ENCODE results near the gene MMP23B. TPM values are rescaled to one million over a fixed set of nuclear protein-coding genes. Genes with fewer than 3 reads are reported as not detected.
A peak's percentile ranks its signal among the peaks of the same experiment; 100 is the strongest.

Gene MMP23B
- polyA plus RNA-seq, 2 of the 4 experiments (the other 2 are of a cell fraction), result 1.0 TPM; not detected in 1

DNA sequence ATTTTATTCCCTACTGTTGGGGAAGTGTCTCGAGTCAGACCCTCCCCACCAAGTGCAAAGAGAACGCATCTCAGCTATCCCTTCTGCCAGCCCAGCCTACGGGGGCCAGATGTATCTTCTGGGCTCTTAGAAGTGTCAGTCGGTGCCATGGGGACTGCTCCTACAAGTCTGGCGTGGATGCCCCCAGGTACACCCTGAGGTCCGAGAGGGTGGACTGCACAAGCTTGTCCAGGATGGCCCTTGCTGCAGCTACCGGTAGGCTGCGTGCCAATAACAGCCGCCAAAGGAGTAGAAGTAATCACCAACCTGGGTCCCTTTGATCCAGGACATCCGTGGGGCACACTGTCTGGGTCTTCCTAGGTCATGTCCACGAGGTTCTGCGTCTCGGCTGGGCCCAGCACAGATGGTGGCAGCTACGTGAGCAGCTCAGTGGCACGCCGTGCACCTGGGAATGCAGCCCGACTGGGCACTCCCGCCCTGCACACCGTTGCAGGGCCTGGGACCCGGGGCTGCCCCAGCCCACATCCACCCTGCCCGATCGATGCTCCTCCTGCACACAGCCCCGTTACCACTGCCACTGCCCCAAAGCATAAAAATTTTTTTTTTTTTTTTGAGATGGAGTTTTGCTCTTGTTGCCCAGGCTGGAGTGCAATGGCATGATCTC is 48.5 kb upstream of the MMP23B start:
- DNase-seq (ENCODE audit: low read depth in 1 of 2, low spot score in 1 of 2) (no peak), ATAC-seq (peak; percentile 30 to 43; a peak in 3 of 6 replicates), FAIRE-seq (no peak)
- H3K4me3 ChIP-seq, result no peak overlapping the region
- ChIA-PET POLR2A (no interaction called here), CTCF (interaction anchor here (1.4 to 1.5 kb wide), 2 partner anchors 14 to 142 kb away, joined by 3 to 4 read pairs; no protein-coding TSS in a partner anchor)
- no peak overlapping the region for H3K27ac ChIP-seq
- H3K4me1 ChIP-seq, result no peaks in the 10 kb centered on the region
- no peak overlapping the region for H3K4me2 ChIP-seq
- no peak for TF ChIP-seq CHD4 (IDR thresholded peaks at IDR 0.05; ENCODE audit: borderline replicate concordance)
- TF ChIP-seq ESRRA (IDR thresholded peaks at IDR 0.05; ENCODE audit: borderline replicate concordance, low read length), result no peak
- TF ChIP-seq FOSL2 (IDR thresholded peaks at IDR 0.05), result no peak
- no peak for TF ChIP-seq FOSL2 (CRISPR knock-in tag; IDR thresholded peaks at IDR 0.05)
- TF ChIP-seq, protein P1, sequence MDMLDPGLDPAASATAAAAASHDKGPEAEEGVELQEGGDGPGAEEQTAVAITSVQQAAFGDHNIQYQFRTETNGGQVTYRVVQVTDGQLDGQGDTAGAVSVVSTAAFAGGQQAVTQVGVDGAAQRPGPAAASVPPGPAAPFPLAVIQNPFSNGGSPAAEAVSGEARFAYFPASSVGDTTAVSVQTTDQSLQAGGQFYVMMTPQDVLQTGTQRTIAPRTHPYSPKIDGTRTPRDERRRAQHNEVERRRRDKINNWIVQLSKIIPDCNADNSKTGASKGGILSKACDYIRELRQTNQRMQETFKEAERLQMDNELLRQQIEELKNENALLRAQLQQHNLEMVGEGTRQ (IDR thresholded peaks at IDR 0.05), result no peak
- no peak for TF ChIP-seq EP300 (IDR thresholded peaks at IDR 0.05)
- no peak for TF ChIP-seq ZFP36 (IDR thresholded peaks at IDR 0.05; ENCODE audit: borderline replicate concordance, partially characterized antibody)
- no peak for TF ChIP-seq SMC3 (IDR thresholded peaks at IDR 0.05)
- no peak for TF ChIP-seq TFCP2L1 (CRISPR knock-in tag; IDR thresholded peaks at IDR 0.05)
- no peak for TF ChIP-seq ZNF302 (CRISPR knock-in tag; IDR thresholded peaks at IDR 0.05)
- TF ChIP-seq HOXA7 (CRISPR knock-in tag; IDR thresholded peaks at IDR 0.05), result no peak
- TF ChIP-seq, protein P2, sequence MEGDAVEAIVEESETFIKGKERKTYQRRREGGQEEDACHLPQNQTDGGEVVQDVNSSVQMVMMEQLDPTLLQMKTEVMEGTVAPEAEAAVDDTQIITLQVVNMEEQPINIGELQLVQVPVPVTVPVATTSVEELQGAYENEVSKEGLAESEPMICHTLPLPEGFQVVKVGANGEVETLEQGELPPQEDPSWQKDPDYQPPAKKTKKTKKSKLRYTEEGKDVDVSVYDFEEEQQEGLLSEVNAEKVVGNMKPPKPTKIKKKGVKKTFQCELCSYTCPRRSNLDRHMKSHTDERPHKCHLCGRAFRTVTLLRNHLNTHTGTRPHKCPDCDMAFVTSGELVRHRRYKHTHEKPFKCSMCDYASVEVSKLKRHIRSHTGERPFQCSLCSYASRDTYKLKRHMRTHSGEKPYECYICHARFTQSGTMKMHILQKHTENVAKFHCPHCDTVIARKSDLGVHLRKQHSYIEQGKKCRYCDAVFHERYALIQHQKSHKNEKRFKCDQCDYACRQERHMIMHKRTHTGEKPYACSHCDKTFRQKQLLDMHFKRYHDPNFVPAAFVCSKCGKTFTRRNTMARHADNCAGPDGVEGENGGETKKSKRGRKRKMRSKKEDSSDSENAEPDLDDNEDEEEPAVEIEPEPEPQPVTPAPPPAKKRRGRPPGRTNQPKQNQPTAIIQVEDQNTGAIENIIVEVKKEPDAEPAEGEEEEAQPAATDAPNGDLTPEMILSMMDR (IDR thresholded peaks at IDR 0.05), result no peak
- TF ChIP-seq HMGXB4 (CRISPR knock-in tag; IDR thresholded peaks at IDR 0.05; ENCODE audit: borderline replicate concordance), result no peak
- TF ChIP-seq TP53 (CRISPR knock-in tag; IDR thresholded peaks at IDR 0.05), result no peak
- TF ChIP-seq SREBF2 (IDR thresholded peaks at IDR 0.05), result no peak
- no peaks in the 10 kb centered on the region for H3K9me3 ChIP-seq
- 82% methylated on average over 19 of the region's 23 CpGs for WGBS (ENCODE audit: missing lambda C conversion rate)

DNA sequence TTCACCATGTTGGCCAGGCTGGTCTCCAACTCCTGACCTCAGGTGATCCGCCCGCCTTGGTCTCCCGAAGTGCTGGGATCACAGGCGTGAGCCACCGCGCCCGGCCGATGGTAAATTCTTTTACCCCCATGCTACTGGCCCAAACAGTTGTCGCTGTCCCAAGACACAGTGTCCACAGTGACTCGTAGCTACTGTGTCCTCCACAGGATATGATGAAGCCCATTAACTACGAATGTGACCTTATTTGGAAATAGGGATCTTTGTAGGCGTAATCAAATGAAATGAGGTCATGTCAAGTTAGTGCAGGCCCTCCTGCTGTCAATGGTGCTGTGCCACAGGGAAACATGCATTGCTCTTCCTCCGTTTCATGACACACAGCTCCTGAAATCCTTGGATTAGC is 40.5 kb upstream of the MMP23B start:
- FAIRE-seq, result no peak
- Histone ChIP-seq H3K27ac (no peak overlapping the region), H3K4me3 (no peak overlapping the region), H3K9me3 (no peaks in the 10 kb centered on the region), H3K4me1 (no peaks in the 10 kb centered on the region), H3K4me2 (no peak overlapping the region)
- TF ChIP-seq JUN (IDR thresholded peaks at IDR 0.05) (no peak), FOSB (CRISPR knock-in tag; IDR thresholded peaks at IDR 0.05) (no peak), FOXS1 (CRISPR knock-in tag; IDR thresholded peaks at IDR 0.05) (no peak), HES2 (IDR thresholded peaks at IDR 0.05) (no peak), CHD4 (IDR thresholded peaks at IDR 0.05; ENCODE audit: borderline replicate concordance) (no peak)
- ChIA-PET POLR2A (no interaction called here), CTCF (no interaction called here)
- 74% methylated on average over 12 of the region's 13 CpGs for WGBS (ENCODE audit: missing lambda C conversion rate)
- ATAC-seq, result no peak
- no peak for DNase-seq (ENCODE audit: low read depth in 1 of 2, low spot score in 1 of 2)
